ENCODE measurements around the gene AHR. TPM values are rescaled to one million over a fixed set of nuclear protein-coding genes. Genes with fewer than 3 reads are reported as not detected.

Gene AHR
- 10 to 100 TPM; 33.0 to 57.0 (median 52.9) TPM for polyA plus RNA-seq (ENCODE audit: insufficient read length in 4 of 4)

DNA sequence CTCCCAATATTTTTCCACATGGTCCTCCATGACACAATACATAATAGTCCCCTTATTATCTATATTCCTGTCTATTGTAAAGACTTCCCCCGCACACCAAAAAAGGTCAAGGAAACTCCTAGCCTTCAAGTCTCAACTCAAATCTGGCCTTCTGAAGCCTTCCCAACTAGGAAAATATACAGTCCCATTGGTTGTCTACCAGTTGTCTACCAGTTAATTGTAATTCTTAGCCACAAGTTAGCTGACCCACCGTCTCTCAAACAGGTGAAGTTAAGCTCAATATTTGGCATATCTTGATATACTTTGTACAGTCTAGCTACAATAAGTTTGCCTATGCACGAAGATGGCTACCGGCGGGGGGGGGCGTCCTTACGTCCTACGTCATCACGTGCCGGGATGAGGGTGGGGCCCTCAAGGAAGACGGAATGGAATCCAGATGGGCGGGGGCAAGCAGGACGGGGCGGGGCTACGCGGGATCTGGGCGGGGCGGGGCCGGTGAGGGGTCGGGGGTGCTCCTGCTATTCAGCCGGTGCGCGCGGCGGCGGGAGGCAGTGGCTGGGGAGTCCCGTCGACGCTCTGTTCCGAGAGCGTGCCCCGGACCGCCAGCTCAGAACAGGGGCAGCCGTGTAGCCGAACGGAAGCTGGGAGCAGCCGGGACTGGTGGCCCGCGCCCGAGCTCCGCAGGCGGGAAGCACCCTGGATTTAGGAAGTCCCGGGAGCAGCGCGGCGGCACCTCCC, at the start of gene AHR:
Gene AHR (plus strand): TSS at position 551 of the 738 bp plus-strand sequence. CDS start 613 bp downstream, outside the sequence.
- peak in 3 of 4 donors; percentile 64 to 74 (median 70) for DNase-seq (ENCODE audit: low read depth in 4 of 4, low spot score in 3 of 4)

DNA sequence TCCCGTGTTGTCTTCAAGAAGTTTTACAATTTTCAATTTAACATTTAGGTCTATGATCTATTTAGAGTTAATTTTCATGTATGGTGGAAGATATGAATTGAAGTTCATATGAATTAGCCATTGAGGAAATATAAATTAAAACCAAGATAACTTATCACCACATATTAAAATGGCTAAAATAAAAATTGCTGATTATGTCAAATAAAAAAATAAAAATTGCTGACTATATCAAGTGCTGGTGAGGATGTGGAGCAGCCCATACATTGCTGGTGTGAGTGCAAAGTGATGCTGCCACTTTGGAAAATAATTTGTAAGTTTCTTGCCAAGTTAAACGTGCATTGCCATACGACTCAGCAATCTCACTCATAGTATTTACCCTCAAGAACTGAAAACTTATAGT, 44.6 kb upstream of the AHR start:
- no peak for DNase-seq (ENCODE audit: low read depth in 4 of 4, low spot score in 3 of 4)

DNA sequence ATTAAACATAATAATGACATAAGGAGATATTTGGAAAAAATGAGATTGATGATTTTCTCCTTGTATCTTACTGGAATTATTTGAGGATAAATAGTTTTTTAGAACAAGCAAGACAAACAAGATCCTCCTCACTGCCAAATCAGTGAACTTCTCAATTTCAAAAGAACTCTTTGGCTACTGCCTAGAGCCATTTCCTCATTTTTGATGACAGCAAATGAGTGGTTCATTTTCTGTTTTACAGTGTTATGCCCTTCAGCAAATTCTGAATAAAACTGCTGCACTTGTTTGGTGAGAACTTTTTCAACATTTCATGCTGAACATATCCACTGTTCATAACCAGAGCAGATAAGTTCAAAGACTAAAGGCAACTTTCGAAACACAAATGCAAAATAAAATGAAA, 42.5 kb upstream of the AHR start:
- DNase-seq (ENCODE audit: low read depth in 4 of 4, low spot score in 3 of 4): no peak

DNA sequence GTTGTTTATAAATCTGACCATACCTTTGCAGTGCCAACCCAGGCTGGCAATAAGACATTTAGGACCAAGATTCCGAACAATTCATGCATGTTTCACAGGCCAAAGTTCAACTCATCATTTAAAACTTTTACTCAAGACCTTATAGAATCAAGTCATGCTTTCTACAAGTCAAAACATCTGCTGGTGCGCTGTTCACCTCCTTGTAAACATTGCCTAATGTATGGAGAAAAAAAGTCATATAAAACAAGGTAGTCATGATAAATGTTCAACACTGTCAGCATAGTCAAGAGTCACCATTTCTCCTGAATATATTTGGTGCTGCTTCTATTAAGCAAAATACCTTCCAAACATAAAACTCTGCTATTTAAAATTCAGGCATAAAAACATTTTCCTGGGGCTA, 42.1 kb upstream of the AHR start:
- DNase-seq (ENCODE audit: low read depth in 4 of 4, low spot score in 3 of 4): no peak

DNA sequence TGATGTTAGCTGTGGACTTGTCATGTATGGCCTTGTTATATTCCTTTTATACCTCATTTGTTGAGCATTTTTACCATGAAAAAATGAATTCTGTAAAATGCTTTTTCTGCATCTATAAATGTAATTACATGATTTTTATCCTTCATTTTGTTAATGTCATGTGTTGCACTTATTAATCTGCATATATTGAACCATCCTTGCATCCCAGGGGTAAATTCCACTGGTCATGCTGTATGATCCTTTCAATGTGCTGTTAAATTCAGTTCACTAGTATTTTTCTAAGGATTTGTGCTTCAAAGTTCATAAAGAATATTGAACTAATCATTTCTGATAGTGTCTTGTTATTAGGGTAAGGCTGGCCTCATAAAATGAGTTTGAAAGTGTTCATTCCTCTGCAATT, 31.9 kb upstream of the AHR start:
- no peak for DNase-seq (ENCODE audit: low read depth in 4 of 4, low spot score in 3 of 4)

DNA sequence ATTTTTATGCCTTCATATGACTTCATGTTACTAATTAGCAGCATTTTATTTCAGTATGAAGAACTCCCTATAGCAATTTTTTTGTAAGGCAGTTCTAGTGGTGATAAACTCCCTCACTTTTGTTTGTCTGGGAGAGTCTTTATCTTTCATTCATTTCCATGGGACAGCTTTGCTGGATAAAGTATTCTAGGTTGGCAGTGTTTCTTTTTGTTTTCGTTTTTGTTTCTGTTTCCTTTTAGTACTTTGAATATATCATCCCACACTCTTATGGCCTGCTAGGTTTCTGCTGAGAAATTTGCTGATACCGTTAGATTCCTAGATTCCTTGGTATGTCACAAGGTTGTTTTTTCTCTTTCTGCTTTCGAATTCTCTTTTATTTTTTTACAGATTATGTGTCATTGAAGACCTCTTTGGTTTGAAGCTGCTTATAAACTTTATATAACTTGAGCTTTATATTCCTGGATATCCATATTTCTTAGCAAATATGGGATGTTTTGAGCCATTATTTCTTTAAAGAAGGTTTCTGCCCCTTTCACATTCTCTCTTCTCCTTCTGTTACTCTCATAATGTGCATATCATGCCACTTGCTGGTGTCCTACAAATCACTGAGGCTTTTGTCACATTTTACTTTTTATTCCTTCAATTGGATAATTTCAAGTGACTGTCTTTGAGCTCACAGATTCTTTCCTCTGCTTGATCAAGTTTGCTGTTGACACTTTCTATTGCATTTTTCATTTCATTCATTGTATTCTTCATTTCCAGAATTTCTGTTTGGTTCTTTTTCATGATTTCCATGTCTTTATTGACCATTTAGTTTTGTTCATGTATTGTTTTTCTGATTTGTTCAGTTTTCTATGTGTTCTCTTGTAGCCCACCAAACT, 28.9 kb upstream of the AHR start:
- no peak for DNase-seq (ENCODE audit: low read depth in 4 of 4, low spot score in 3 of 4)

DNA sequence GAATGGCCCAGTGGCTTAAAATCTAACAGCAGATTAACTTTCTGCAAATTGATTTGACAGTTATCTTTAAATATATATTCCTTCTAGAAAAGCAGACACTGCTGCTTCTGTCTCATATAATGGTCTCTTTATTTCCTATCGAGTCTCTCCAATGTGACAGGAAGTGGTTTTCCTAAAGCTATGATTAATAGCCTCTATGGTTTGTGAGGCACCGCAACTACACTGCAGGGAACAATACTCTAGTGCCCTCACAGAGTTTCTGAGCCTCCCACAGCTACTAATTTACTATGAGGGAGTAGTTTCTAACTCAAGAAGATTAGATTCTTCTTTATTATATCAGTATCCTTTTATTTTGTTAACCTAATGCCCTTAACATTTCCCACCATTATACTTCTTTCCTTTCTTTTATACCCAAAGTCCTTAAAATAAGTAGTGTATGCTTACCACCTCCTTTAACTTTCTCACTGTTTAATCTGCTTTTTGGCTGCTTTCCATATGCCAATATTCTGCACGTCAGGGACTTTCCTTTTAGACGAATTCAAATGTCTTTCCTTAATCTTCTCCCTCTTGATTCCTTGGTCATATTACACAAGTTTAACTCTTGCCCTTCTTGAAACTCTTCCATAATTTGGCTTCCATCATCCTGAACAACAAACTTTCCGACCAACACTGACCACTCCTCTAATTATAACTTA, 23.8 kb upstream of the AHR start:
- no peak for DNase-seq (ENCODE audit: low read depth in 4 of 4, low spot score in 3 of 4)

DNA sequence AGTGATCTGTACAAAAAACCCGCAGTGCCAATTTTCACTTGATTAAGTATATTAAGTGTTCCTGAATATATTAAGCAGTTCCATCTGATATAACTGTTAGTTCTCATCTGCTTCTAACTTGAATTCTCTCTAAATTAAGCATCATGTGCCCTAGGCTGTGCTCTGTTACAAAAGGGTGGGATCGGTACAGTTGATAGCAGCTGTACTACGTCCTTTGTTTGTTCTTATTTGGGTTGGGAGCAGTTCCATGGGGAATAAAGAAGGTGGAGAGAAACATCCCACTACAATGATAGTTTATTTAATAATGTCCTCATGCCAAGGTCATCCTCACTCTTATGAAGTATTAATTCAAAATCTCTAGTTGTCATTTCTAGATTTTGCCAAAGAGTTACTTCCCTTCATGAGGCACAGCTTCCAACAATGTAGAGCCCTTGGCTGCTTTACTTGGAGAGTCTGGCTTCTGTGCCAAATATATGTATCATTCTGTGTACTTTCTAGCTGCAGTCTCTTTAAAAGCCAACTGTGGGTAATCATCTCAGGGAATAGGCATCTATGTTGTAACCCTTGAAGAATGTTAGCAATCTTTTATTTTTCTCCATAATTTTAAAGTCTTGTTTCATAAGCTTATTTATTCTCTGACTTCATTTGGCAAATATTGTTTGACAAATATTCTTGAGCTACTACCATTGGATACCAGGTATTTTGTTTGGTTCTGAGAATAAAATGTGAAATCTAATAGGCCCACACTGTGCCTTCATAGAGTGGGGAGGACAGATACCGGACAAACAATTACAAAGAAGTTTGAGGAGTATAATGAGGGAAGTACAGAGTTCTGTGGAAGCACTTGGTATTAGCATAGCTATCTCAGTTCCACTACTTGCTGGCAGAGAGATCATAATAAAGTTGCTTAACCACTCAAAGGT, 22.4 kb upstream of the AHR start:
- no peak for DNase-seq (ENCODE audit: low read depth in 4 of 4, low spot score in 3 of 4)

DNA sequence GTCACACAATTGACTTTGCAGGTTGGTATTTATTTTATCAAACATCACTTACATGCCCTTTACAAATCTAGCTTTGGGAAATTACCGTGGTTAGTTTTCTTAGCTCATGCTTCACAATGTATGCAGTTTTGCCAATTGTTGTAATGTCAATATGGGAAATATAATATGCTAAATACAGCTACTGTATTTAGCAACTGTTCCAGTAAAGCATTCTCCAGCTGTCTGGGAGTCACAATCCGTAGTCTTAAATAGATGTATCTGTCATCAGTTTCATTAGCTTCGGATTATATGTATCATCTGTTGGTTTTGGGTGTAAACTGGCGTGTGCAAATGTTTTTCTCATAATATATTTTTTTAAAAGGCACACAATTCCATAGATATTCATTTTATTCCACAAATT, 19.4 kb upstream of the AHR start:
- no peak for DNase-seq (ENCODE audit: low read depth in 4 of 4, low spot score in 3 of 4)

DNA sequence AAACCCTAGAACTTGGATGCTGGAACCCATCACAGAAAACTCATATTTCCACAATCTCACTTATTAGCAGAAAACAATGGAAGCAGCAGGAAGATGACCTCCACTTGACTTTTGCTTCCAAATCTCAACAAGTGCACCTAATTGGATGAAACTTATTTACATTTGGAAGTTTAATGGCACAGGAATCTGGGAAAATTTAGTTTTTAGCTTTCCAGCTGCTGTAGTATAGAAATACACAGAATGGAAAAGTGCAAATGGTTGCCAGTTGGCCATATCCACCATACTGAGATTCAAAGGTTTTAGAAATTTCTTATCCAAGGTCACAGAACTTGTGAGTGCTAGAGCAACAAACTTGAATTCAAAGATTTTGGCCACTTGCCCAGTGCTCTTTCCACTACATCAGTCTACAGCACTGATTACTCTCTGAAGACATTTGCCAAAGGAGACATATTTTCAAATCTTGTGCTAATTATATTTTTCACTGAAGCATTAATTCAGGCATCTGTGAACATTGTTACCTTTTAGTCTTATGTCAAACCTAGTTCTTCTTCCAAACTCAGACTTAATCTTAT, 9.3 kb upstream of the AHR start:
- no peak for DNase-seq (ENCODE audit: low read depth in 4 of 4, low spot score in 3 of 4)

DNA sequence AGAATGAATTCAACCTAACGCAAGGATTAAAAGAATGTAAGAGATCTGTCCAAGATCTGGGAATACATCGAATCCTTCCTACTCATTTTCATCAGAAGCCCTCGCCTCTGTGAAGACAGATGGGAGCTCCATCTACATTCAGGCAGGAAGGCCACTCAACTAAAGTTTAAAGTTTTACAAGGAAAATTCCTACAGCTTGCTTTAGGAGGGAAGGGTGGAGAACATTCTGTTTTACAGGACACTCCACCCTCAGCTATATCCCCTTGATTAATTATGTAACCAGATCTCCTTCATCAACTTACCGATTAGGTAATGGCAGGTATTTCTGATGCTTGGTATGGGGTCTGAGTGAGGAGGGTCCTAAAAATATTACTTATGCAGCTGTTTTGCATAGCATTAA, 5.6 kb upstream of the AHR start:
- DNase-seq (ENCODE audit: low read depth in 4 of 4, low spot score in 3 of 4): no peak

DNA sequence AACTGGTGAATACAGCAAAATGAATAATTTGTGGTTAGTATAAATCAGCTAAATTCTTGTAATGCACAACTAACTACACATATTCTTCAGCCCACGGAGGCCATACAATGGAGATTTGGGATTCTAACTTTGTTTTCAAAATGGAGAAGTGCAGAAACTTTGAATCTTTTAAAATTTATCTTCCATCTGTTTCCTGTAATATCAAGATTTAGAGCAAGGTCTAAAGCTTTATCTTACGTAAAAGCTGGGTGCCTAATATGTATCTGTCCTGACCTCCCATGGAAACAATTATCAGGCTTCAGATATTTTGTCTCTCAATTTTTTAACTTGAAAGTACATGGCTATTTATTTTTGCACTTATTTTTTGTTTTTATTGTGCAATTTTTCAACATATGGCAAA, 5.0 kb upstream of the AHR start:
- DNase-seq (ENCODE audit: low read depth in 4 of 4, low spot score in 3 of 4): no peak

DNA sequence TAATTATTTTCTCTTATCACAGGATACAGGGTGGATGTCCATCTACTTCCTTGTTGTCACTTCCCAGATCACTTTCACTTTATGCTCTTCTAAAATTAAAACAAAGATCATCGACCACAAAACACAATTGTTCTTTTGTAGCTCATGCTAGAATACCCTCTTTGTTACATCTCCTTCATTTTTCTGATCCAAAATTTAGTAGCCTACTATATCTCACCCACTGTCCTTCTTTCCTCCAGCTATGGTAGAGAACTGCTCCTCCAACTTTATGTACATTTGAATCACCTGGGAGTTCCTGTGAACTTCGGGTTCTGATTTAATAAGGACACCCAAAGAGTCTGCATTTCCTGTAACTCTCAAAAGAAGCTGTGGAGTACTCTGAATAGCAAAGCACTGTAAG, 1.2 kb upstream of the AHR start:
- DNase-seq (ENCODE audit: low read depth in 4 of 4, low spot score in 3 of 4): no peak

DNA sequence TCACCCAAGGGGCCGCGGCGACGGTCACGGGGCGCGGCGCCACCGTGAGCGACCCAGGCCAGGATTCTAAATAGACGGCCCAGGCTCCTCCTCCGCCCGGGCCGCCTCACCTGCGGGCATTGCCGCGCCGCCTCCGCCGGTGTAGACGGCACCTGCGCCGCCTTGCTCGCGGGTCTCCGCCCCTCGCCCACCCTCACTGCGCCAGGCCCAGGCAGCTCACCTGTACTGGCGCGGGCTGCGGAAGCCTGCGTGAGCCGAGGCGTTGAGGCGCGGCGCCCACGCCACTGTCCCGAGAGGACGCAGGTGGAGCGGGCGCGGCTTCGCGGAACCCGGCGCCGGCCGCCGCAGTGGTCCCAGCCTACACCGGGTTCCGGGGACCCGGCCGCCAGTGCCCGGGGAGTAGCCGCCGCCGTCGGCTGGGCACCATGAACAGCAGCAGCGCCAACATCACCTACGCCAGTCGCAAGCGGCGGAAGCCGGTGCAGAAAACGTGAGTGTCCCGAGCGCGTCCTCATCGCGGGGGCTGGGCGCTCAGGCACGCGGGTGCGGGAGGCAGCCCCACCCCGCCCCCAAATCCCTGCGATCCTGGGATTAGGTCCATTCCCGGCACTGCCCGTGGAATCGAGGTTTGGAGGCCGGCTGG, 509 bp downstream of the AHR start:
- no peak for DNase-seq (ENCODE audit: low read depth in 4 of 4, low spot score in 3 of 4)

DNA sequence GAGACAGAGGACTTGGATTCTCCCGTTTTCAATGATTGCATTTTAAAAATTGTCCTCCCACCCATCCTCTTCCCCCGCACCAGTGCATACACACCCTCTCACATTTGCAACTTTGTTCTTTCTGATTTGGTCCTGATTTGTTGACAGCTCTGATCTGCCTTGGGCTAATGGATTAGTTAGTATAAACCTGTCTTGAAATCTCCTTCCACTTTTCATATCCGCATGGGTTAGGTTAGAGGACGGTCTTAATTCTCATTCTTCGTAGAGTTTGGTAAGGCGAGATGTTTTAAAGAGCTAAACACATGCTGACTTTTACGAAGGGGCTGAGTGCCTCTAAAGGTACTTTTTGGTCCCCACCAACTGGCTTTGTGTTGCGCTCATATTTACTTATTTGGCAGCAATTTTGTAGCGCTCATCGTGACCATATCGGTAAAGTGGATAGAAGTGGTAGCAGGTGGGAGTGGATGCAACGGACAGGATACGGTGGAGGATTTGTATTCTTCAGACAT, 1.1 kb downstream of the AHR start:
- DNase-seq (ENCODE audit: low read depth in 4 of 4, low spot score in 3 of 4): peak in 1 of 4 donors; percentile 17

DNA sequence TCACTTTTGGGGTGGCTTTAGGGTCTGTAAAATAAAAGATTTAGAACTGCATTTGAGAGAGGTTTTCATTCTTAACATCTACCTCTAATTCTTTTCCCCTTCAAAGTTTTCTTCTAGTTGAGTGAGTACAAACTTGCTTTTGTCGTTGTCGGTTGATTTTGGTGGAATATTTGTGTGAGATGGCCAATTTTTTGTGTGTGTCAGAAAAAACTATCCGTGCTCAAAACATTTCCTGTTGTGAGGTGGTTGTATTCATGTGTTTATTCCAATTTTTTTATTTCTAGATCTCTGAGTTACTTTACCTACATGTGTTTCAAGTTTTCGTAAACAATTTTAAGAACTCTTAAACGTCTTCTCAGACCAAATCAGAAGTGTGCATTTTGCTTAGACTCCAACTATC, 1.6 kb downstream of the AHR start:
- DNase-seq (ENCODE audit: low read depth in 4 of 4, low spot score in 3 of 4): no peak

DNA sequence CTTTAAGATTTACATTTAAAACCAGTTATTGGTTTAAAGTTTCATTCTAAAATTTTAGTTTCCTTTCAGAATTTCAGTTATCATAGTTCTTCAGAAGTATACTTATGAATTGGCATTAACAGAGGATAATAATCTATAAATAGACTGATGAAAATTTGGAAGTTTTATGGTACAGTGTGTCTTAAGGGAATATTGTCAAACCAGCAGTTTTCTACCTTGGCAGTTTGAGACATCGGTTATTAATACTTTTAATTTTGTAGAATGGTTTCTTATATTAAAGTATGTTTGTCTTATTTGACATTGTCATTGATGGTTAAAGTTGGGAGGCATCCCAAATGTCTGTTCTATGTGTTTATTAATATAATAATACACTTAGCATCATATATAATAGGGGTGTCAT, 2.0 kb downstream of the AHR start:
- no peak for DNase-seq (ENCODE audit: low read depth in 4 of 4, low spot score in 3 of 4)

DNA sequence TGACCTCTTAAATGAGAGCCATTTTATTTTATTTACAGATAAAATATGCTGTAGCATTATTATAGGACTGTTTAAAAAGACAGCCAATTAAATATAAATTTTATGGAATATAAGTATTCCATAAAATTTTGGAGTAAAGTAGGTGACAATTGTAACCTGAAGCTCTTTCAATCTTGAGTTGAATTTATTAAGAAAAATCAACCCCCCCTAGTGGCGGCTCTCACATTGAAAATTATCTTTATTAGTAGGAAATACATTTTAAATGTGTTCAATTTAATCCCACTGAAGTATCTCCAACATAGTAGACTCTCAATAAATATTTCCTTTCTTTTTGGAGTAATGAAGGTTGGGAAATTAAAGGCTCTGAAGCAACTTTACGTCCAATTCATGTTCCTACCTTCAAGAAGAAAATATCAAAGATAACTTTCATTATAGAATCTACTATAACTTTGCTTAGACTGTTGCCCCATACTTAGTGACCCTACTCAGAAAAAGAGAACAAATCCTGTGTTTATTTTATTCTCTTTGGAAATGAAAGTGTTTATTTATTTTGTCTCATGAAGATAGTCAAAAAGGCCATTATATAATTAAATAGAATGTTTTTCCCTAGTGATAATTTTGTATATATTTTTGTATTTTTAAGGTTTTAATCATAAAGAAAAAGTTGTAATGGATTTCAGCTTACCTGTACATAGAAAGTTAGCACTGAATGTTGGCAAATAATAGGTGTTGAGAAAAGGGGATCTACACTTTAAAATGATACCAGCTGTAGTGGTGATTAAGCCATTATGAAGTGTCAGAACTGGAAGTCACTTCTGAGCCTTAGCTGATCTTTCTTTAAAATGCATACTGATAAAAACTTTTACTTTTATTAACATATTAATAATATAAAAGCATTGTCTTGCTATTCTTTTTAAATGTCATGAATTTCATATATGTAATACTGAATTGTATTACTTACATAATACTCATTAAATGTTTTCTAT, 3.3 kb downstream of the AHR start:
- no peak for DNase-seq (ENCODE audit: low read depth in 4 of 4, low spot score in 3 of 4)
